HG03280 (cell line): Measurements from ENCODE around the gene AQP1.

Experiments
- ATAC-seq: cut with Tn5 transposase; IDR thresholded peaks from one replicate; pipeline ENCODE4 v1.9.1; 2021; ENCODE audit warnings: mild to moderate bottlenecking, moderate library complexity; ENCODE audit not compliant: unreplicated experiment

Gene AQP1

DNA sequence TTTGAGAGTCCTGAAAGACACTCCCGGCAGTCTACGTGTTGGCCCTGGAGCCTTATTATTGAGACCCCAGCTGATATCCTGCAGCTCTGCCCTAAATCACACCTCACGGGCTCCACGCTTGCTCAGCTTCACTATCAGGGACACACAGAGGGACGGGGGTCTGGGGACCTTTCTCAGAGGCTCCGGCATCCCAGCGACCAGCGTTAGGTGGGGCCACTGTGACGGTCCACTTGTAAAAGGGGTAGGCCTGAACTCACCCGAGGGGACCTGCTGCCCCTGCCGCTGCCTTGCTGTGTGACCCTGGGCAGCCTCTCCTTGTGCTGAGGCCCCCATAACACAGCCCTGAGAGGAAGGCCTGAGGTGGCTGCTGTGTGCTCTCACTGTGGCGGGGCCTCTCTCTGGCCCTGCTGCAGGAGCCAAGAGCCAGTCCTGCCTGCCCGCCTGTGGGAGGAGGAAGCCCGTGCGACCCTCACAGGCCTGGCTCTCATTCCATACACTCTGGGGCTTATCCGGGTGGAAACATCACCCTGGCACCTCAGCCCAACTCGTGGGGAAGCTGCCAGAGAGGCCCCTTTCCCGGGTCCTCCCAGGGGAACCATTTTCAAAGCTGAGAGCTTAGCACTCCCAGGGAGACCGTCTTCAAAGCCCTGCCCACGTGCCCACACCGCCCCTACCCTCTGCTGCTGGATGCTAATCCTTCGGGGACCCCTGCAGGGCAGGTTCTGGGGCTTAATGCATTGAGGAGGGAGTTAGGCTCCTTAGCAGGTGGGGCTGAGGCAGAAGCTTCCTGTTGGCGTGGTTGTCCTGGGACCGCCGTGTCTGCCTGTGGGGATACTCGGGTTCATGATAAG is 21.7 kb downstream of the AQP1 start:
- no peak for ATAC-seq

GRCh38 chr7:30934225-30934624 is 22.6 kb downstream of the AQP1 start:
- no peak for ATAC-seq

GRCh38 chr7:30934732-30935568 is 23.3 kb downstream of the AQP1 start:
- ATAC-seq, result no peak

GRCh38 chr7:30935569-30935877 is 23.9 kb downstream of the AQP1 start:
- no peak for ATAC-seq

DNA sequence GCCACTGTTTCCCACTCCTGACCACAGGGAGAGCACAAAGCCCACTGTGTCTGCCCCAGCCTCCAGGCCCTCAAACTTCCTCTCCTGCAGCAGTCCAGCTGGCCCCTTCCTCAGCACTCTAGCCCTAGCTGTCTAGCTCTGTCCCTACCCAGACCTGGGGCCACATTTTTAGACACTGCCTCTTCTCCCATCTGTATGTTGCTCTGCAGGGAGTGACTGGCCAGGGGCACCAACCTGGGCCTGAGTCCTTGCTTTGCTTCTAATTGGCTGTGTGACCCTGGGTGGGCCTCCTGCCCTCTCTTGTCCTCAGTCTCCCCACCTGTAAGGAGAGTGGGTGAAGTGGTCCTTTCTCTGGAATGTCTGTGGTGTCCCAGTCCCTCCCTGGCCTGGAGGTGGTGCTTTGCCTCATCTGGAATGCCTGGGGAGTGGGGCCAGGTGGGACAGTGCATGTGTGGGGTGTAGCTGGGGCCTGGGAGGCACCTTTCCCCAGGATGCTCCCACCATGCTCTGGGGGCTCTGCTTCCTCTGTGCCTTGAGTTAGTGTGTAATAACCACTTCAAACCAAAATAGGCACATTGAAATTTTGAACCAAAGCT is 25.1 kb downstream of the AQP1 start:
- no peak for ATAC-seq

- no peak for ATAC-seq
Observed at GRCh38 chr7:30937416-30937815, 25.8 kb downstream of the AQP1 start.

DNA sequence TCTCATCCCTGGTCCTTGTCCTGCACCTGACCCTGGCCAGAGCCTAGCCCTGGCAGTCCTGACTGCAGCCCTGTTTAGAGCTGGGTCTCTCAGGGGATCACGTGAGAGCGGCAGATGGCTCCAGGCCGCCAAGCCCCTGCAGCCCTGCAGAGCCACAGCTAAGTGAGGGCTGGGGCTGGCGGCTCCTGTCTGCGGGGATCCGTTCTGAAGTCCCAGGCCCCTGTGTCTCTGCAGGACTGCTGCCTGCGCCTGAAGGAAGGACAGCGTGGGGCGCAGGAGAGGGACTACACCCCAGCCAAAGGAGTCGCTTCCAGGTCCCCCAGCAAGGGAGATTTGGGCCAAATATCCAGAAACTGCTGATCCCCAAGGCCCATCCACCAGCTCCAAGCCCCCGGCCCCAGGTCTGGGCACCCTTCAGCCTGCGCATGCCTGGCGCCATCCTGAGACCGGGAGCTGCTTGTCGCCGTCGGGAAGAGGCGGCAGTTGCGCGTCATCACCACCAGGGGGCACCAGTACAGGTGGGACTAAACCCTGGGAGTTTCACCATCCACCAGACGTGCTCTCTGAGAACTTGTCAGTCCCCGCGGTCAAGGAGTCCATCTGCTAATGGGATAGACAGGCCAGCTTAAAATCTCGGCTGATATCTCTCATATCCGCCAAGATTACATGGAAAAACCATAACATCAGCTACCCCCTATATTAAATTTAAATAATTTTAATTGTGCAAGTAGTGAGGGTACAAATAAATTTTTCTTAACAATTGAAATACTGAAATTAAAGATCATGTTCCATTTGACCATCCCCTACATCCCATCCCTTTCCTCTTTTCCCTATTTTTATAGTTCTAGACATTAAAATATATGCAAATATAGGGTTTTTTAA is 27.0 kb downstream of the AQP1 start:
- ATAC-seq, result peak; percentile 84

- no peak for ATAC-seq
Observed at GRCh38 chr7:30941582-30942323, 30.1 kb downstream of the AQP1 start.

DNA sequence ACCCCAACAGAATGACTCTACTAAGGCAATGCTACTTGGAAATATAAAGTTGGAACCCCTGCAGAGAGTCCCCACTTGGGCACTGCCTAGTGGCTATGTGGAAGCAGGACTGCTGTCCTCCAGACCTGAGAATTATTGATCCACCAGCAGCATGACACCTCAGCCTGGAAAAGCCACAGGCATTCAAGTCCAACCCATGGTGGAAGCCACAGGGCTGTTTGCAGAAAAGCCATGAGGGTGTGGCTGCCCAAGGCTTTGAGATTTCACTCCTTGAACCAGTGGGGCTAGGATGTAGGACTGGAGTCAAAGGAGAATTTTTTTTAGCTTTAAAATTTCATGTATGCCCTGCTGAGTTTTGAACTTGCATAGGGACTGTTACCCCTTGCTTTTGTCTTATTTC is 38.5 kb downstream of the AQP1 start:
- no peak for ATAC-seq

DNA sequence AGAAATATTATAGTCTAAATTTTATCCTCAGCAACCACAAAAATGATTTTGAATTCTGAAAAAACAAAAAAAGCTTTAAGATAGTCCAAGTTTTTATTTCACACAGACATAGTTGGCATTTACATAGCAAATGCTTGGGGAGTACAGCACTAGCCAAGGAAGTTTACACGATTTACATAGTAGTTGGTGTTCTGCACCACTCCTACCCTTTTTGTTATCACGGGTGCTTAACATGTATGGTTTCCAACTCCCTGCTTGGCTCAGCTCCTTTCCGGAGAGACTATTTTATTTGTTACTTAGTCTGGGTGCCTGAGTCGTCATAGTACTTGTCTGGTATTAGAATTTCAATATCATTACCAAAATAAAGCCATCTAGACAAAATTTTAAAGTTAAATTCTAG is 43.3 kb downstream of the AQP1 start:
- ATAC-seq, result no peak

GRCh38 chr7:30956704-30957103 is 45.1 kb downstream of the AQP1 start:
- ATAC-seq, result no peak

GRCh38 chr7:30963842-30964241 is 52.2 kb downstream of the AQP1 start, which contains the start of gene GHRHR:
GHRHR (plus strand) TSS chr7:30963953; CDS start chr7:30964069, 116 bp downstream.
- no peak for ATAC-seq

- no peak for ATAC-seq
Observed at GRCh38 chr7:30965372-30965771, 53.7 kb downstream of the AQP1 start.

GRCh38 chr7:30965883-30966282 is 54.2 kb downstream of the AQP1 start:
- ATAC-seq, result no peak

- ATAC-seq, result no peak
Observed at GRCh38 chr7:30968294-30968693, 56.6 kb downstream of the AQP1 start.

DNA sequence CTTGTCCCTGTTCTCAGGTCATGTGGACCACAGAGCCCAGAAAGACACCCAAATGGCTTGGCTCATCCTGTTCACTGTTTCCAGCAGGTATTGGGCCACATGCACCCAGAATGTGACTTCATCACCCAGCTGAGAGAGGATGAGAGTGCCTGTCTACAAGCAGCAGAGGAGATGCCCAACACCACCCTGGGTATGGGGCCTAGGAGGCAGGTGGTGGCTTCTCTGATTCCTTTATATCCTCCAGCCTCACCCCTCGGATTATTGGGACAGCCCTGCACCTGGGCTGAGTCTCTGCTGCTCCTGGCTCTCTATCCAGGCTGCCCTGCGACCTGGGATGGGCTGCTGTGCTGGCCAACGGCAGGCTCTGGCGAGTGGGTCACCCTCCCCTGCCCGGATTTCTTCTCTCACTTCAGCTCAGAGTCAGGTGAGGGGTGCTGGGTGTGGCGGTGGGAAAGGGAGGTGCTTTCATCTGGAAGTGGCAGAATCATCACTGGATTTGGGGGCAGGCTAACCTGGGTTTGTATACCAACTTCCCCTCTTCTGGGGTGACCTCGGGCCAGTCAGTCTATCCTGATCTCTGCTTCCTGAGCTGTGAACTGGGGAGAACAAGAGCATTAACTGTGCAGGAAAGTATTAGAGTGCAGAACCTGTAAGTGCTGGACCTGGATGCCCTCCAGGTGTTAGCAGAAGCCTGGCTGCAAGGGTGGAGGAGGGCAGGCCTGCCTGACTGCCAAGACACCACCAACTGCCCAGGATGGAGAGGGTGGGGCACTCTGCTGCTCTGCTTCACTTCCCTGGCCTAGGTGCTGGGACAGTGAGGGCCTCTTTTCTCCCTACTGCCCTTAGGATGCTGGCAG is 57.3 kb downstream of the AQP1 start:
- no peak for ATAC-seq

DNA sequence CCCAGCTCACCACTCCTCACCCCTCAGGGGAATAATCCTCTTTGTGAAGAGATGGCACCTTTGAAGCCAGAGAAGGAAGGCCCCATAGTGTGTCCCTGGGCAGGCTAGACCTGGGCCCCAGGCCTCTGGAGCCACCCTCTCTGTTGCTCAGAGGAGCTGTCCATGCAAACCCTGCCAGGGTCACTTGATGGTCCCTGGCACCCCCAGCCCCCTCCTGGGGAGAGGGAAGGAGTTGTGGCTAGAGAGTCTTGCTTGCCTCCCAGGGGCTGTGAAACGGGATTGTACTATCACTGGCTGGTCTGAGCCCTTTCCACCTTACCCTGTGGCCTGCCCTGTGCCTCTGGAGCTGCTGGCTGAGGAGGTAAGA is 57.9 kb downstream of the AQP1 start:
- ATAC-seq, result no peak

GRCh38 chr7:30970074-30970473 is 58.4 kb downstream of the AQP1 start:
- ATAC-seq, result no peak

- ATAC-seq, result no peak
Observed at GRCh38 chr7:30970594-30971094, 59.0 kb downstream of the AQP1 start.
